IPS-NIHi7 (cell line): ENCODE results near the gene WDR46.

Experiments used
- DNase-seq: peaks from one replicate; pipeline ENCODE4 v3.0.0; 2012; ENCODE audit warnings: mixed read lengths; ENCODE audit errors: extremely low spot score

Gene WDR46

GRCh38 chr6:33288921-33289783, at the start of gene WDR46, which contains the start of gene PFDN6:
Gene WDR46, minus strand, starts transcription at chr6:33289239. Its CDS starts 69 bp downstream, at chr6:33289170.
Gene PFDN6, plus strand, starts transcription at chr6:33289601. Its CDS starts 256 bp downstream, at chr6:33289857.
- peak; percentile 89 for DNase-seq

- no peak for DNase-seq
Observed at GRCh38 chr6:33336495-33336894, 47.5 kb upstream of the WDR46 start.

- no peak for DNase-seq
Observed at GRCh38 chr6:33335916-33336315, 46.9 kb upstream of the WDR46 start.

- no peak for DNase-seq
Observed at GRCh38 chr6:33333666-33334065, 44.6 kb upstream of the WDR46 start.

- DNase-seq = no peak
Observed at GRCh38 chr6:33330736-33331135, 41.7 kb upstream of the WDR46 start.

- no peak for DNase-seq
Observed at GRCh38 chr6:33329058-33329457, 40.0 kb upstream of the WDR46 start.

GRCh38 chr6:33324125-33324524, 35.1 kb upstream of the WDR46 start:
- DNase-seq = no peak

- no peak for DNase-seq
Observed at GRCh38 chr6:33323623-33323948, 34.5 kb upstream of the WDR46 start.

- DNase-seq = no peak
Observed at GRCh38 chr6:33321227-33321626, 32.2 kb upstream of the WDR46 start.

- no peak for DNase-seq
Observed at GRCh38 chr6:33320315-33321181, 31.5 kb upstream of the WDR46 start.

GRCh38 chr6:33319939-33320314, 30.9 kb upstream of the WDR46 start:
- no peak for DNase-seq

- no peak for DNase-seq
Observed at GRCh38 chr6:33318426-33319073, 29.5 kb upstream of the WDR46 start.

GRCh38 chr6:33317669-33318425, 28.8 kb upstream of the WDR46 start, which contains the start of gene ZBTB22:
Gene ZBTB22, minus strand, starts transcription at chr6:33317744. Its CDS starts 828 bp downstream, at chr6:33316916.
- peak; percentile 88 for DNase-seq

- peak; percentile 74 for DNase-seq
Observed at GRCh38 chr6:33317419-33317668, 28.3 kb upstream of the WDR46 start.

- no peak for DNase-seq
Observed at GRCh38 chr6:33316603-33317418, 27.8 kb upstream of the WDR46 start.

- DNase-seq = no peak
Observed at GRCh38 chr6:33315793-33316602, 27.0 kb upstream of the WDR46 start.

GRCh38 chr6:33314943-33315792, 26.1 kb upstream of the WDR46 start:
- DNase-seq = peak; percentile 23

- peak; percentile 40 for DNase-seq
Observed at GRCh38 chr6:33314515-33314942, 25.5 kb upstream of the WDR46 start.
